NCI-H2029 (cell line): ENCODE results near the gene STUB1.
A peak's percentile ranks its signal among the peaks of the same experiment; 100 is the strongest.

Experiments
- DNase-seq: peaks from one replicate; lab custom pipeline; 2025; lab: John Stamatoyannopoulos, UW

The STUB1 gene

GRCh38 chr16:667113-667779 is 13.0 kb upstream of the STUB1 start:
- no peak for DNase-seq

DNA sequence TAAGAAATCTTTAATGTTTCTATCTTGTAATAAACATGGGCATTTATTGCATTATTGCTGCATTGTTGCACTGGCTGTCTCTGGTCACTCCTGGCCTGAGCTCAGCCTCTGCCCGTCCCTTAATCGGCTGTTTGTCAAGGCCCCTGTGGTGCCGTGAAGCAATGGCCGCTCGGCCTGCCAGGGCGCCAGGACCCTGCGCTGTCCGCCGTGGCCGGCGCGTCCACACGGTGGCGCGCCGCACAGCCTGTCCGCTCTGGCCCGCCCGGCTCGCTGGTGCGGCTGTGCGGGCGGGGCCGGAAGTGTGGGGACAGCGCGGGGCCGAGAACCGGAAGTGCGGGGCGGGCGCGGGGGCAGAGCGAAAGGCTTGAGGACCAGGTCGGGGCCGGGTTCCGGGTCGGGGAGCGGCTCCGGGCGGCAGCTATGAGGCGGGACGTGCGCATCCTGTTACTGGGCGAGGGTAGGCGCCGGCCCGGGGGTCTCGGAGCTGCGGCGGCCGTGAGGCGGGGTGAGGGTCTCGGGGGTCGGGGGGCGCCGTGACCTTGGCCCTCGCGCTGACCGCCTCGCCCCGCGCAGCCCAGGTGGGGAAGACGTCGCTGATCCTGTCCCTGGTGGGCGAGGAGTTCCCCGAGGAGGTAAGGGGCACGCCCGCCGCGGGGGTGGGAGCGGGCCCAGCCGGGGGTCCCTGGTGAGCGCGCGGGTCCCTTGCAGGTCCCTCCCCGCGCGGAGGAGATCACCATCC is 12.3 kb upstream of the STUB1 start, which contains the start of gene RHOT2:
TSS of gene RHOT2 (plus strand) at position 353 of the 739 bp plus-strand sequence. CDS start at position 421, 68 bp downstream.
- DNase-seq = peak; percentile 78

DNA sequence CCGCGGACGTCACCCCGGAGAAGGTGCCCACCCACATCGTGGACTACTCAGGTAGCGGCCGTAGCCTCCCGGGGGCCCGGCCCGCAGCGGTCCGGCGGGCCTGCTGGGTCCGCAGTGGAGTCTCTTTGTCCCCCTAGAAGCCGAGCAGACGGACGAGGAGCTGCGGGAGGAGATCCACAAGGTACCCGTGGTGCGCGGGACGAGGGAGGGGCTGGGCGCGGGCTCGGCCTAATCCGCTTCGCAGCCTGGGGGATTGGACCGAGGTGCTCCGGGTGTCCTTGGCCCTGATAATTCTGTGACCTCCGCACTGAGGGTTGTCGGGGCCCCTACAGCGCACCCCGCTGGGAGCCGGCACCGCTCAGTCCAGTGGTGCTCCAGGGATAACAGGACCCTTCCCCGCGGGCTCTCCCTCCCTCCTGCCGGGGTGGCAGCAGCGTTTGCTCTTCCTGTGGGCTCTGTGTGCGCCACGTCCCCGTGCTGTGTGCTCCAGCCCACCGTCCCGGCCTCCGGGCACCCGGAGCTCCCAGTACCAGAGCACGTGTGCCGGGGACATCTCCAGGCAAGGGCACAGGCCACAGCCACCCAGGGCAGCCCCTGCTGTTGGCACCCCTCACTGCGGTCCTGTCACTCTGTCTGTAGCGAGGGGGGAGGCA is 11.6 kb upstream of the STUB1 start:
- no peak for DNase-seq

DNA sequence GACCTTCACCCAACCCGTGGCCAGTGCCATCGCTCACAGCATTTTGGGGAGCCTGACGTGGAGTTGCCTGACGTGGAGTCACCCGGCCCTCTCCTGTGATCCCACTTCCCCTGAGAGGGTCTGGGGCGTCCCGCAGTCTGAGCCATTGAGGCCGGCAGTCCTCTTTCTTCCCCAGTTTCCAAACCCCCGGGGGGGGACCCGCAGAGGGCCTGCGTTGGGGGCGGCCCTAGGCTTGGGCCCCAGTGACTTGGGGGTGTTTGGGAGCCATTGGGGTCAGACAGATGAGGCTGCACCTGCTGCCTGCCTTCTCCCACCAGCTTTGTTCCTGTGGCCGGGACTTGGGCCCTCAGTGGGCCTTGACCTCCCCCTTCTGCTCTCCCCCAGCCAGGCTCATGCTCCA is 10.5 kb upstream of the STUB1 start:
- no peak for DNase-seq

DNA sequence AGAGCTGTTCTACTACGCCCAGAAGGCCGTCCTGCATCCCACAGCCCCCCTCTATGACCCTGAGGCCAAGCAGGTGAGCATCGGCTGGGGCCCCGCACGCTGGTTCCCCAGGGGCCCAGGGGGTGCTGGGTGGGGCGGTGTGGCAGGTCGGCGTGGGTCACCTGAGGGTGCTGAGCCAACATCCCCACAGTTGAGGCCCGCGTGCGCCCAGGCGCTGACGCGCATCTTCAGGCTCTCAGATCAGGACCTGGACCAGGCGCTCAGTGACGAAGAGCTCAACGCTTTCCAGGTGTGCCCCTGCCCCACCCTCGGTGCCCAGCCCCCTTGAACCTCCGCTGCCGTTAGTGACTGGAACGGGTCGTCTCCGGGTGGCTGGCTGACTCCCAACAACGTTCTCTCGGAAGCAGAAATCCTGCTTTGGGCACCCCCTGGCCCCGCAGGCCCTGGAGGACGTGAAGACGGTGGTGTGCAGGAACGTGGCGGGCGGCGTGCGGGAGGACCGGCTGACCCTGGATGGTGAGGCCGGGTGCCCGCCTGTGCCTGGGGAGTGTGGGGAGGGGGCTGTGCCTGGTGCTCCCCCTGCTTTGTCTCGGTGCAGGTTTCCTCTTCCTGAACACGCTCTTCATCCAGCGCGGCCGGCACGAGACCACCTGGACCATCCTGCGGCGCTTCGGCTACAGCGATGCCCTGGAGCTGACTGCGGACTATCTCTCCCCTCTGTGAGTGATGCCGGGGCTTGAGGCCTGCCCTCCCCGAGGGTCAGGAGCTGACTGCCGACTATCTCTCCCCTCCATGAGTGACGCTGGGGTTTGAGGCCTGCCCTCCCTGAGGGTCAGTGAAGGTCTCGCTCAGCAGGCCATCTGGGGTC is 9.5 kb upstream of the STUB1 start:
- no peak for DNase-seq

- no peak for DNase-seq
These were observed 8.7 kb upstream of the STUB1 start for GRCh38 chr16:671353-672131.

DNA sequence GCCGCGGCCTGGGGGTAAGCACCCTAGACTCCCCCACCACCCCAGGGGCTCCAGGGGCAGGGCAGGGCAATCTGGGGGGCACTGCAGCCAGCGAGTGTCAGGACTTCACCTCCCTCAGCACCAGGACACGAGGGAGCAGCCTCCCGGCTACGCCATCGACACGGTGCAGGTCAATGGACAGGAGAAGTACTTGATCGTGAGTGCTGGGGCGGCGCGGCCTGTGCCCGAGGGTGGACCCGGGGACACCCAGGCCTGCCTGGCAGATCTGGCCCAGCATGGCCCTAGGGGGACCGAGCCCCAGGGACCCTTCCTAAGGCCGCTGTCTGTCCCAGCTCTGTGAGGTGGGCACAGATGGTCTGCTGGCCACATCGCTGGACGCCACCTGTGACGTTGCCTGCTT is 7.8 kb upstream of the STUB1 start:
- no peak for DNase-seq

DNA sequence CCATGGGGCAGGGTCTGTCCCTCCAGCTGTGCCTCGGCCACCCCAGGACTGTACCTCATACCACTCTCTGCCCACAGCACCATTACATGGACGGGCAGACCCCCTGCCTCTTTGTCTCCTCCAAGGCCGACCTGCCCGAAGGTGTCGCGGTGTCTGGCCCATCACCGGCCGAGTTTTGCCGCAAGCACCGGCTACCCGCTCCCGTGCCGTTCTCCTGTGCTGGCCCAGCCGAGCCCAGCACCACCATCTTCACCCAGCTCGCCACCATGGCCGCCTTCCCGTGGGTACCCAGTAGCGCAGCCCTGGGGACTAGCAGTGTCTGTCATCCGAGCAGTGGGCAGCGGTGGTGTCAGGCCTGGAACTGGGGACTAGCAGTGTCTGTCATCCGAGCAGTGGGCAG is 7.4 kb upstream of the STUB1 start:
- no peak for DNase-seq

GRCh38 chr16:673399-673991 is 6.7 kb upstream of the STUB1 start:
- DNase-seq = no peak

DNA sequence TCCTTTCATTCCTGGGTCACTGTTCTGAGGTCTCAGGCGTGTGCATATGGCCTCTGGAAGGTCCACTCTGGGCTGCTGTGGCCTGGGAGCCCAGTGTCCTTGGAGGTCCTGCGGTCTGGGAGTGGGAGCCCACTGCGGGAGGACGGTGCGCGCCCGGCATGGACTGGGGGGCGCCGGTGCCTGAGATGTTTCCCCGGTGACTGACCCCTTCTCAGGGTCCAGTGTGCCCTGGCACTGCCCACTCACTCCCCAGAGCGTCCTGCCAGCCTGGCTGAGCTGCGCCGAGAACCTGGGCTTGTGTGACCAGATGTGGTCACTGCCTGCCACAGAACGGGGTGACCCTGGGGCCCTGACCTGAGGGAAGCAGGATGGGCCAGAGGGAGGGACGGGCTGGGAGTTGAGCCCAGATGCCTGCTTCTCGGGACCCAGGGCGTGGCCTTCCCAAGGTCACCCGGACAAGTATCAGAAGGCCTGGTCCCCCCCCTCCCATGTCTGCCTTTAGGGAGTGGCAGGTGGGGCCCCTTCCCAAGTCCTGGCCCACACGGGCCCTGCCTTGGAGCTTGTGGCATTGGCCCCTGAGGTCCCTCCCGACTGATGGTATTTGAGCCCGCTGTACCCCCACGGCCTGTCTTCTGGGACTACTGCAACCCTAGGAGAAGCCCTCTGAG is 5.9 kb upstream of the STUB1 start:
- DNase-seq = no peak

GRCh38 chr16:674968-675883 is 5.0 kb upstream of the STUB1 start, which contains the start of gene RHBDL1:
TSS of gene RHBDL1 (plus strand) at chr16:675671. CDS start at chr16:675791, 120 bp downstream.
- DNase-seq = no peak

DNA sequence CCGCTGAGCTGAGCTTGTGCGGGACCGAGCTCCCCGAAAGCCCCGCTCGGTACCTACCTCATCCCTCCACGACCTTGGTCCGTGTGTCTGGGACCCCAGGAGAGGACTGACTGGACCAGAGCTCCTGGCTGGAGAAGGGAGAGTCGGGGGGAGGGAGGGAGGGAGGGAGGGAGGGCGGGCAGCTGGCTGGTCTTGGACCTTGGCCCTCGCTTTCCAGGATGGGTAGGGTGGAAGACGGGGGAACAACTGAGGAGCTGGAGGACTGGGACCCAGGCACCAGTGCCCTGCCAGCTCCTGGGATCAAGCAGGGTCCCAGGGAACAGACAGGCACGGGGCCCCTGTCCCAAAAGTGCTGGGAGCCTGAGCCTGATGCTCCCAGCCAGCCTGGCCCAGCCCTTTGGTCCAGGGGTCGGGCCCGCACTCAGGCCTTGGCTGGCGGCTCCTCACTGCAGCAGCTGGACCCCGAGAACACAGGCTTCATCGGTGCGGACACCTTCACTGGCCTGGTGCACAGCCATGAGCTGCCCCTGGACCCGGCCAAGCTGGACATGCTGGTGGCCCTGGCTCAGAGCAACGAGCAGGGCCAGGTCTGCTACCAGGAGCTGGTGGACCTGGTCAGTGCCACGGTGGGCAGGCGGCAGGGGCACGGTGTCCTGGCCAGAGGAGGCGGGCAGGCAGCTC is 4.2 kb upstream of the STUB1 start:
- DNase-seq = no peak

- no peak for DNase-seq
These were observed 3.7 kb upstream of the STUB1 start for GRCh38 chr16:676565-676902.

DNA sequence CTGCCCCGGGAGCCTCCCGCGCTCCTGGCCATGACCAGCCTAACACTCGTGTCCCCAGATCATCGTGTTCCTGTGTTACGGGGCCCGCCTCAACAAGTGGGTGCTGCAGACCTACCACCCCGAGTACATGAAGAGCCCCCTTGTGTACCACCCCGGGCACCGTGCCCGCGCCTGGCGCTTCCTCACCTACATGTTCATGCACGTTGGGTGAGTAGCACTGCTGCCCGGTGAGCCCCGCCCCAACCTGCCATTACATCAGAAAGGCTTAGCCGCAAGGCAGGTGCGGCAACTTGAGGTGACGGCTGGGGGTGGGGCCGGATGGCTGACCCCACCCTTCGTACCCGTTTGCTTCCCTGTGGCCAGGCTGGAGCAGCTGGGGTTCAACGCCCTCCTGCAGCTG is 3.3 kb upstream of the STUB1 start:
- peak; percentile 49 for DNase-seq

DNA sequence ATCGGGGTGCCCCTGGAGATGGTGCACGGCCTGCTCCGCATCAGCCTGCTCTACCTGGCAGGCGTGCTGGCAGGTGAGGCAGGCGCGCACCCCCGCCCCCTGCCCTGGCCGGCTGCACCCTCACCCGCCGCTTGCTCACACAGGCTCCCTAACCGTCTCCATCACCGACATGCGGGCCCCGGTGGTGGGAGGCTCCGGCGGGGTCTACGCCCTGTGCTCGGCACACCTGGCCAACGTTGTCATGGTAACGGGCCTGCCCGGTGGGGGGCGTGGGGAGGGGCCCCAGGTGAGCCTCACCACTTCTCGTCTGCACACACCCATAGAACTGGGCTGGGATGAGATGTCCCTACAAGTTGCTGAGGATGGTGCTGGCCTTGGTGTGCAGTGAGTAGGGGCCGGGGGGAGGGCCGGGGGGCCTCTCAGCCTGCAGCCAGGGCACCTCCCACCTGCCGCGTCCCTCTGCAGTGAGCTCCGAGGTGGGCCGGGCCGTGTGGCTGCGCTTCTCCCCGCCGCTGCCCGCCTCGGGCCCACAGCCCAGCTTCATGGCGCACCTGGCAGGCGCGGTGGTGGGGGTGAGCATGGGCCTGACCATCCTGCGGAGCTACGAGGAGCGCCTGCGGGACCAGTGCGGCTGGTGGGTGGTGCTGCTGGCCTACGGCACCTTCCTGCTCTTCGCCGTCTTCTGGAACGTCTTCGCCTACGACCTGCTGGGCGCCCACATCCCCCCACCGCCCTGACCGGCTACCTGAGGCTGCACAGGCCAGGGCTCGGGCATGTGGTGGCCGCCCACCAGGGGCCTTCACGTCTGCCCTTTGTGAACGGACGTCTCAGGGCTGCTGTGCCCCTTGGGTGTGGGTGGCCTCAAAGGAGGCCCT is 2.7 kb upstream of the STUB1 start:
- no peak for DNase-seq

DNA sequence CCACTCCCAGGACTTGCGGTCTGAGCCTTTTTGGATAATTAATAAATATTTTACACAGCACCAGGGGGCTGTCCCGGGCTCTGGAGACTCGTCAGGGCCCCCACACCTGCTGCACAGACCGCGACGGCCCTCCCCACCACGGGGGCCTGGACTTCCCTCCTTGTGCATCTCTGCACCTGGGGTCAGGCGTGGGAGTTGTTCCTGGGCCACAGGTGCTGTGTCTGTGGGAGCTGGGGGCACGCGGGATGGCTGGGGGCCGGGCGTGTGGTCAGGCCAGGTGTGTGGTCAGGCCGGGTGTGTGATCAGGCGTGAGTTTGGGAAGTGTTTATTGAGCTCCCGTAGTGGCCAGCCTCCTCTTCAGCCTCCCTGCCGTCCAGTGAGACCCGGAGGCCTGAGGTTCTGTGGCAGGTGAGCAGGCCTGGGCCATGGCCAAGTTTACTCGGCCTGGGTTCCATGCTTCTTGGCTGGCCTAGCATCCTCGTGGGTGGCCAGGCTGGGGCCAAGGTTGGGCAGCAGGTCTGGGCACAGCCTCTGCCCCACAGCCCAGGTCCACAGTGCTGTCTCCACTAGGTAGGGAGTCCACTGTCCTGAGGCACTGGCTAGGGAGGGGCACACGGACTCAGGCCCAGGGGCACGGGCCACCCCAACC is 1.9 kb upstream of the STUB1 start:
- DNase-seq = no peak
